ENCODE data around the gene PRDM2.
"Not testable (repeated sequence)": the region's sequence is repeated elsewhere in the genome, so short reads cannot be mapped to it uniquely, and the experiment has no call there.

The PRDM2 gene

DNA sequence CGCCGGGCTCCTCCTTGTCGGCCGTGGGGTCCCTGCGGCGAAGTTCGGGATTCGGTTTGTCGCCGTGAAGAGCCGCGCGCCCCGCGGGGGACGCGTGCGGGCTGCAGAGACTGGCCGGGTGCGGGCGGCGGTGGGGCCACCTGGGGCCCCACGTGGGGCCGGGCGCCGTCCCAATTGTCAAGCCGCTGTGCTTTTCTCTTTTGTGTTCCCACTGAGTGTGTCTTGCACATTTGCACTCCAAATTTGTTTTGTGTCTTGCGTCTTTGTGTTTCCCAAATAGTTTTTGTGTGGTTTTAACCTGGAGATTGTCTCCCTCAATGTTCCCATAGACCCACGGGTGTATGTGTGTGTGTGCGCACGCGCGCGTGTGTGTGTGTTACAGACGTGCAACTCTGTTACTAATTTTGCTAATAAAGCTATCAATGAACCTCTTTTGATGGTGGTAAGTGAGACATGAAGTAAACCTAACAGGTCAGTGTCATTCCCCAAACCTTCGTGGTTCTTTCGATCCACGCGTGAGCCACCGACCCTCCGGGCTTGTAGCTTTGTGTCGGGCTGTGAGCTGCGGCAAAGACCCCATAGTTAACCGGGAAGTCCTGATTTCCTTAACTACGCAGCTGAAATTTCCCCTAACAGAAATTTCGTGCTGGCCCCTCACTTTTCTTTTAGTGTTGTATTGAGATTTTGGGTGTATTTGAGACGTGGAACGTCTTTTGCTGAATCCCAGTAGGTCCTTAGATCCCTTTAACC, 708 bp downstream of the PRDM2 start:
- peak; percentile 13 for DNase-seq (ENCODE audit: low read depth)

DNA sequence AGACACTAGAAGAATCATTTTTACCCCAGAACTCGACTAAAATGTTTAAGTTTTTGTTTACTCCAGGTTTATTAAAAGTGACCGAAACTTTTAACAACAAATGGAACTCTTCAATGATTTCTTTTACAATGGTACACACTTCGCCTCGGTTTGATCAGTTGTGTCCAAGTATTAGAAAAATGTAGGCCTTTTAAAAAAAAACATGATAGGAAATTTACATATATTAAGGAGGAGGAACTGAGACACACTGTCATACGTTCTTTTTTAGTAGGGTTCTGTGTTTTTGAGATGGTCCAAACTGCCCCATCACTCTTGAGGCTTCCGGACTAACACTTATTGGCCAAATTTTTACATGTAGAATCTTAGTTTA, 1.3 kb downstream of the PRDM2 start:
- DNase-seq (ENCODE audit: low read depth) = no peak

DNA sequence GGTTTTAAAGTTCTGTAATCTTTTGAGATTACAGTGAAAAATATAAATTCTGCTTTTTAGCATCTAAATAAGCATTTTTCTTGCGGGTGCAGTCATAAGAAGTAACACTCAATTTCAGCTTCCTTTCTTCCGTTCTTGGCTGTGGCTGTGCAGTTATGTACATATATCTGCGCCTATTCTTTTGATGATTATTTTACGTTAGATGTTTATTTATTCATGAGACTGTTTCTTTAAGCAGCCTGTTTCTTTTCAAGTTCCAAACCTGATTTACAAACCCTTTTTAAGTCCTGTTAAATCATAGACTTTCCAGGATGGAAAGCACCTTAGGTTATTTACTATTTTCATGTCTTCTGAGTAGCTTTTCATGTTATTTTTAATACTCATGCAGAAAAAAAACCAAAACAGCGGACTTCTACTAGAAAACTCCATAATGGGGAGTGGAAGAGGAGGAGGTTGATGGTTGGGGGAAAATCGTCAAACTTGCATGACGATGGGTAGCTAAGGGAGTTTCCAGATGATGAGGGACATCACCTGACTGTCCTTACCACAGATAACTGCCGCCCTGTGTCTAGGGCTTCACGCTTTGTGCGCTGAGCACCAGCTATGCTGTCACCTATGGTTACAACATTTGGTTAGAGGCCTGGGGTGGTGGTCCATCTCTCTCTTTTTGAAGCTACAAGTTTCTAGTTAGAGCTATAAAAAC, 2.6 kb downstream of the PRDM2 start:
- DNase-seq (ENCODE audit: low read depth) = peak; percentile 77

DNA sequence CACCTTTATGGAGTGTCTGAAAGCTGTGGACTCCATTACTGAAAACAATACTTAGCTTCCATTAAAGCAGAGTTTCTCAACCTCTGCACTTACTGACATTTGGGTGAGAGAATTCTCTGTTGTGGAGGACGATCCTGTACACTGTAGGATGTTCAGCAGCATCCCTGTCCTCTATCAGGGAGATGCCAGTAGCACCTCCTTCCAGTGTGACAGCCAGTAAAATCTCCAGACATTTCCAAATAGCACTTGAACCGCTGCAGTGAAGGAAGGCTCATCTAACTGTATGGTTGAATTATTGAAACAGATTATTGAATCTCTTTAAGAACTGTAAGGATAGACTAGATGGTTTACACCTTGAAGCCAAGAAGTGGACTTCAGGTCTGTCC, 3.1 kb downstream of the PRDM2 start:
- no peak for DNase-seq (ENCODE audit: low read depth)

DNA sequence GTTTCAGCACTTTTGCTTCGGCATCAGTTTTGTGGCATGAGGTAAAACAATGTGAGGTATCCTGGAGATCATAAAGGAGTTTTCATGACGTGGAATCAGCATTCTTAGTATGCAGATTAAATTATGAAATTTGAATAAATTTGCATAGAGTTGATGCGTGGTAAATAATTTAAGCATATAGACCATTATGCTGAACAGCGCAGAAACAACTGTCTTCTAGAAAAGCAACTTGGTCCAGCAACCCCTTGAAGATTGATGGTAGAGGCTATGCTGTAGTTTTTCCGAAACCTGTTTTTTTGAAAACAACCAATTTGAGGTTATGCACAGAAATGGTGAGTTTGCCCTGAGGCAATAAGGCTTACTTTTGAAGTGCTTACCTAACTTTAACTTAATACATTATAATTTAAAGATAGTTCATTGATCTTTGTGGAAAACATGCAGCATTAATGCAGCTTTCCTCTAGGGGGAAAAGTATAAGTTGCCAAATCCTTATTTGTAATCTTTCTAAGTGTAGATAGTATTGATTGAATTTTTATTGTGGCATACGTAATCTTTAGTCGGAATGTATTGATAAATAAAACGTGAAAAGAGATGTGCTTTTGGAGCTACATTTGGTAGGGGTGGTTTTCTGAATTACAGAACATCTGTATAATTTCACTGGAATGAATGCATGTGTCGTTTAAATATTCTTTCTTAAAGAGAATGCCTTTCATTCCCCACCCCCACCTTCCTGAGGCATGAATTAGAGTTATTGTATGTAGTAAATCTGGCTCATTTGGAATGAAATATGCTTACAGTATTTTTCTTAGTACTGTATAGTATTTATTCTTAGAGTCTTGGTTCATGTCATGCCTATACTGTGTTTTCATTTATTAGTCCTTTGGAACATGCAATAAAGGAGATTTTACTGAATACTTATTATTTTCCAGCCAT, 3.8 kb downstream of the PRDM2 start:
- no peak for DNase-seq (ENCODE audit: low read depth)

DNA sequence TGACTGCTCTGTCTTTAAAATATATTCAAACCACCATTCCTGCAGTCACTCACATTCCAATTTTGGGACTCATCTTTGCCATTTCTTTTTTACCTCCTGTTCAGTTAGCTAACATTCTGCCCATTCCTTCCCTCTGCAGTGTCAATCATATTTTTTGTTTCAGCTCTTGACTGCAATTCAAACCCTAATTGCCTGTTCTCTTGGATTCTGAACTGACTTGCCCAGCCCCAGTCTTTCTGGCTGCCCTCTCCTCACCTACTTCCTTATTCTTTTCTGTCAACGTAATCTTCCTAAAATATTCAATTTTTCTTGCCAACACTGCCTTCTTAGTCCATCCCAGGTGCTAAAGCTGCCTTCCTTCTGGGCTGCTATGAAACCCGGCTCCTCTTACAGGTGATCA, 6.1 kb downstream of the PRDM2 start:
- DNase-seq (ENCODE audit: low read depth) = no peak

DNA sequence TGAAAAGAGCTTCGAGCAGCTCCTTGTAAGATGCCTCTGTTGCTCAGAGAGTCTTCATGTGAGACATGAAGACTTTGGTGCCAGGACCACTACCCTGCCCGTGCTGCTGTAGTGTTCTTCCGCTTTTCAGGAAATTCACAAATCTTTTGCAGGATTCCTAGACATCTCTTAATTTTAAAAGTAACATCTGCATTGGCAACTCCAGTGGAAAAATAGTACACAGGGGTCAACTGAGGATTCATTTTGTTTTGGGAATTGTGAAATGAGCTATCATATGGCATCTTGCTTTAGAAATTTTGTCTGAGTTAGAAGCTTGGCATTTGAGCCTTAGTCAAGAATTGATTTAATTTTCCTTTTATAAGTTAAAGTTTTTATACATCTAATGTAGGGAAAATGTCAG, 7.2 kb downstream of the PRDM2 start:
- no peak for DNase-seq (ENCODE audit: low read depth)

DNA sequence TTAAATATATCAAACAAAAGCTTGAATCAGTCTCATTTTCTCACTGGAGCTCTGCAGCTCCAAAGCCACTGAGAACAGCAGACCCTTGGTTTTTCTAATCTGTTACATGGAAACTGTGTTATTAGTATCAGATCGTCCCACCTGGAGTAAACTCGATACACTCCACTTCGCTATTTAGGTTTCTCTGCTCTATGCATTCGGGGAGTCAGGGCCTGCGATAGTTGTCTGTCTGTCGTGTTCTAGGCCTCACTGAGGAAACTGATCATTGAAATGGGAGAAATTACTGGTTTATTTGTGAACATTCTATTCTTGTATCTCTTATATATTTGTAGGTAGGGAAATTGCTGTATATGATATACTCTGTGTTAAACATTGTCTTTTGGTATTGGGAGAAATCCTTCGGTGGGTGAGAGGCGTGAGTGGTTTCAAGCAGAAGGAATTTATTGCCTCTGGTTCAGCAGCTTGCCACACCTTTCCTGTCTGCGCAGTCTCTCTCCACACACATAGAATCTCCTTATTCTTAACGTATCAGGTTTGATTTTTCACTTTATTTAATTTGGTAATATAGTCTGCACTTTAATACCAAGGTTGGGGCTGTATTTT, 8.5 kb downstream of the PRDM2 start:
- DNase-seq (ENCODE audit: low read depth) = no peak

DNA sequence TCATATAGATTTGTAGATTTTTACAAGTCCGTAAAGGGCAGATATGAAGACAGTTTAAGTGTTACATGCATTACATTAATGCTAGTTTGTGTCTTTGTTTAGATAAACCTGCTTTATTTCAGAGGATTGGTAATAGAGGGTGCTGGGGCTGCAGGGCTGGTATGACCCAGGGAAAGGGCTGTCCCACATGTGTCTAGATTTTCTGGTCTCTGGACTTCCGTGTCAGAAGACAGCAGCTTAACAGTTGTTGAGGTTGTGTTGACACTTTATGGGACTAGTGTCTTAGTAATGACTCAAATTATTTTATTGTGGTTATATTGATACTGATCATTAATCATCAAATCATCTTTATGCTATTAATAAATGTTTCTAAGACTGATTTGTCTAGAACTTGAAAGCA, 10.1 kb downstream of the PRDM2 start:
- DNase-seq (ENCODE audit: low read depth) = no peak

DNA sequence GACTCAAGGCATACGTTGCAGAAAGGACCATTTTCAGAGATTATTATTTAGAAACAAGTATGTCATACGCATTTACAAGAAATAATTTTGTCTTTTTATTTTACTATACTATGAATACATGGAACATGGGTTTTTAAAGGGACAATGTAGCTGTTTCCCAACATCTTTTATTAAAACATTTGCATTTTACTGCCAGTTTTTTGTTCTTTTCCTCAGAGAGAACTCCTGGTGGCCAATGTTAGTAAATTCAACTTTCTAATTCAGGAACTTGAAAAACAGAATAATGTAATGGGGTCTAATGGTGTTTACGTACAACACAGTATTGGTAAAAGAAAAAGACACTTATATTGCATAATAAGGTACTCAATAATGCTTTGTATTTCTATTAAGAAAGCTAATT, 14.9 kb downstream of the PRDM2 start:
- no peak for DNase-seq (ENCODE audit: low read depth)

DNA sequence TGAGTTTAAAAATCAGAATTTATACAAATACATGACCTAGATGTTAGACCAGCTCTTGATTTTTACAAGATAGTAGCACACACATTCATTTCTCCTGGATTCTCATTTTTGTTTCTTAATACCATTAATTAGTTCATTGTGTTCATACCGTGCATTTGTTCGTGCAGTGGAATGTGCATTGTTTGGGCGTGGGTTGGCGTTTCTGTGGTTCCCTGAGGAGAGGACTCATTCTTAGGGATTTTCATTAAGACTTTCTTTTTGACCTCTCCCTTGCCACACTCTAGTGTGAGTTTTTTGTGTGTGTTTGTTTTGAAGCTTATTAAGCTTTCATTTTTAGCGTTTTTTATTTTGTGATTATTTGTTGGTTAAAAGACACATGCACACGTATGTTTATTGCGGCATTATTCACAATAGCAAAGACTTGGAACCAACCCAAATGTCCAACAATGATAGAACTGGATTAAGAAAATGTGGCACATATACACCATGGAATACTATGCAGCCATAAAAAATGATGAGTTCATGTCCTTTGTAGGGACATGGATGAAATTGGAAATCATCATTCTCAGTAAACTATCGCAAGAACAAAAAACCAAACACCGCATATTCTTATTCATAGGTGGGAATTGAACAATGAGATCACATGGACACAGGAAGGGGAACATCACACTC, 15.8 kb downstream of the PRDM2 start:
- DNase-seq (ENCODE audit: low read depth) = not testable (repeated sequence)

DNA sequence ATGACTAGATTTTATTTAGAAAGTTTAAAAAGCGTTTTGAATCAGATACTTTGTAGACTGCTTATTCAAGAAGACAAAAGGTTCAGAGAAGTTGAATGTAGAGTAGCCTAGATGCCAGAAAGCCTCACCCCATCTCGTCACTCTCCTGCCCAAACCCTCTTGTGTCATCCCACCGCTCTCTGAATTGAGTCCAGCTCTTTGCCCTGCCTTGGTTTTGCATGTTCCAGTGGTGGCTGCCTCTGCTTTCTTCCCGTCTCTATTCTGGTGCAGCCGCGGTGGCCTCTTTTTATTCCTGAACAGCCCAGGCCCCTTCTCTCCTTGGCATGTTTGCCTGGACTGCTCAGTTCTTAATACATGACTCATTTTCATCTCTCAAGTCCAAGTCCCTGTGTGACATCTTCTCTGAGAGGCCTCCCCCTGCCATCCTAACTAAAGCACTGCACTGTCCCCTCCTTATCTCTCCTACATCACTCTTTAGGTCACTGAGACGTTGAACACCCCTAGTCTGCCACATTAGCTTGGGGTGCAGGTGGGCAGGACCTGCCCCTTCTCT, 22.9 kb downstream of the PRDM2 start:
- DNase-seq (ENCODE audit: low read depth) = no peak

DNA sequence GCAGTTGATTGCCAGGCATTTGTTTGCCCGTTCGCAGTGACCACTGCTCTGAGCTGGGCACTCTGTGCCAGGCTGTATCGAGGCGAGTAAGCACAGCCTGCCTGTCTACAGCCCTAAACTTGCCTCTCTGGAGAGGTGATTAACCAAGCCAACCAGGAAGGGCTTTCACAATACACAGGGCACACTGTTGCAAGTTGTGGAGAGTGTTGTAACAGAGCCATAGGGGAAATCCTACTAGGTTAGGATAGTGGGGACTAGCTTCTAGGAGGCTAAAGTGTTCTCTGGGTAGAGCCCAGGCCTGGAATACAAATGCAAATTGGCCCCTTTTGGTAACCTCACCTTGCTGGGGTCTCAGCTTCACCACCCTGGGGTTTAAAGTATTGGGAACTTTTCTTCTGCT, 23.8 kb downstream of the PRDM2 start:
- DNase-seq (ENCODE audit: low read depth) = no peak

DNA sequence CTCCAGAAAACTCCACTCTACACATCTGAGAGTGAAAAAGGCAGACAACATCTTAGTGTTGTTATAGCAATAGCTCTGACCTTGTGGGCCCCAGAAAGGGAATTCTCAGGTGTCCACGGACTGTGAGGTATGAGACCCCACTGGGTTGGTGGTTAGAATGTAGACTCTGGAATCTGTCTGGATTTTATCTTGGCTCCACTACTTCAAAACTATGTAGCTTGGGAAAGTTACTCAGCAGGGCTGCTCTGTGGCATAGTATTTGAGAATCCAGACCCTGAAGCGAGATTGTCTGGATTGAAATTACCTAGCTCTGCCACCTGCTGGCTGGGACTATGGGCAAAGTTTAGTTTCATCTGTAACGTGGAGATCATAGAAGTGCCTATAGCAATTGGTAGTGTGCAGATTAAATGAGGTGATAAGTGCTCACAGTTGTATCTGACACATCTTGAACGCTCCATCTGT, 25.8 kb downstream of the PRDM2 start:
- peak; percentile 55 for DNase-seq (ENCODE audit: low read depth)

DNA sequence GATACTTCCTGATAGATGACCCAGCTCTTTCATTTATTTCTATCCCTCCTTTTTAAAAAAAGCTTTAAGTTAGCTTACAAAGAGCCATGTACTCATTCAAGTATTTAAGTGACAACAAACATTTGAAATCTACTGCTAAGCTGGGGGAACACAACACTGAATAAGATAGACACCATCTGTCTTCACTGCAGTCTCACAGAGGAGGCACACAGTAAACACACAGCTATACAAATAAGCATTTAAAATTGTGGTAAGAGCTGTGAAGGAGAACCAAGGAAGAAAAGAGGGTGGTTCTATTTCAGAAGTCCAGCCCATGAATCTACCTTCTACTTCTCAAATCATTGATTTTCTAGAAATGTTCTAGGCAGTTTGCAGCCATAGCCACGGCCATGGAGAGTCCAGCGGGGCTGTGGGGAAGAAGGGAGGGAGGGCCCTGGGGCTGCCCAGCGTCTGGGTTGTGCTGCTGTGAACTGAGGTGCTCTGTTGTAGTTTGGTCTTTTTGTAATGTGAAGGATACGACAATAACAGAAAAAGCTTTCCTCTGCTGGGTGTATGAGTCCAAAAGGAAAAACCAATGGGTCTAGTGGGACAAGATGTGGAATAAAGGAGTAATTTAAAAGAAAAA, 28.2 kb downstream of the PRDM2 start:
- no peak for DNase-seq (ENCODE audit: low read depth)

DNA sequence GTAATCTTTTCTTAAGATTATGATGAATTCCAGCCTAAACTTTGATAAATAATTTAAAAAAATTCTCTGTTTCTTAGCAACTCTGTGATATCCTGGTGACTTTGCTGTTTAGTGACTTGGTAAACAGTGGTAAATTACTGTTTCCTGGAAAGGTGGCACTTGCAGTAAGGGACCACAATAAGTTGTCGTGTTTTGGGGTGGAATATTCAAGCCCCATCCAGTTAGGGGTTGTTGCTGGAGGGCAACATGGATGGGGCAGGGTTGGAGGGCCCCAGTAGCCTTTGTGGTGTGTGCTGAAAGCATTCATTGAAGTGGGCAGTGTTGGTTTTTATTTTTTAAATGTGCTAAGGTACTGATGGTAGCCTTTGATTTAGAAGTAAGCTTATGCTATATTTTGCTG, 30.3 kb downstream of the PRDM2 start:
- DNase-seq (ENCODE audit: low read depth) = no peak

DNA sequence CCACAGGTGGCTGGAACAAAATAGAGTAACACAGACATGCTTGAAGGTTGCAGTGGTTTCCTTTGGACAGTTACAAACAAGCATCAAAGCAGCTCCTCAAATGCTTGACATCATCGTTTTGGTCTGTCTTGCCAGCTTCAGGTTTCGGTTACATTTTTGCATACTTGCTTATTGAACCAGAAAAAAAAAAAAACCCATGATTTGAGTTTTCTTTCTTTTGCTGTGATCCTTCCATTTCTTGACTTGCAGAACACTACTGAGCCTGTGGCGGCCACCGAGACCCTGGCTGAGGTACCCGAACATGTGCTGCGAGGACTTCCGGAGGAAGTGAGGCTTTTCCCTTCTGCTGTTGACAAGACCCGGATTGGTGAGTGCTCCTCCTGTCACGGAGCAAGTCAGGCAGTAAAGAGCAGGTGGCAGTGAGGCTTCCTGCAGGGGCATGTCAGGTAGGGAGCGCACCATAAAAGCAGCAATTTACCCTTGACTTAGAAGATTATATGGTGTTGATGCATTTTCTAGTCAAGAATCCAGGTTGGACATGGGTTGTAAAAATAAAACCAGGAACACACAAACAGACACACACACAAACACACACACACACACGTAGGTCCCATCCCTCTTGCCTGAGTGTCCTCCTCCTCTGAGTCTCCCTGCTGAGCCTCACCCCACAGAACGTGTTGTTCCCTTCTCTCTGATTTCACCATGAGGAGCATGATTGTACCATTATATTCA, 30.9 kb downstream of the PRDM2 start:
- peak; percentile 82 for DNase-seq (ENCODE audit: low read depth)

DNA sequence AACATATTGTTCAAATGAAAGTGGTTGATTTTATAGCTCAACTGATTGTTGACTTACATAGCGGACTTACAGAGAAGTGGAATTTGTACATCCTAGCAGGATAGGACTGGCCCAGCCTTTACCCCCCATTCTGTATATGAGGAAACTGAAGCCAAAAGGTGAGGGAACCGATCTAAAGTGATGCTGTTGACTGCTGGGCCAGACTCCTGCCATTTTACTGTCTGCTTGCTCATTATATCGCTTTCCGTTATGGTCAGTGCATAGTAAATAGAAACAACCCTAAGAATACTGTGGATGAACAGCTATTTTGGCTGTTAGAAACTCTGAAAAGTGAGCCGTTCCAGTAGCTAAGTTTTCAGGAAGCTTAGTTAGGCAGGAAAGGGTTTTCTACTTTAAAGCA, 31.9 kb downstream of the PRDM2 start:
- no peak for DNase-seq (ENCODE audit: low read depth)

DNA sequence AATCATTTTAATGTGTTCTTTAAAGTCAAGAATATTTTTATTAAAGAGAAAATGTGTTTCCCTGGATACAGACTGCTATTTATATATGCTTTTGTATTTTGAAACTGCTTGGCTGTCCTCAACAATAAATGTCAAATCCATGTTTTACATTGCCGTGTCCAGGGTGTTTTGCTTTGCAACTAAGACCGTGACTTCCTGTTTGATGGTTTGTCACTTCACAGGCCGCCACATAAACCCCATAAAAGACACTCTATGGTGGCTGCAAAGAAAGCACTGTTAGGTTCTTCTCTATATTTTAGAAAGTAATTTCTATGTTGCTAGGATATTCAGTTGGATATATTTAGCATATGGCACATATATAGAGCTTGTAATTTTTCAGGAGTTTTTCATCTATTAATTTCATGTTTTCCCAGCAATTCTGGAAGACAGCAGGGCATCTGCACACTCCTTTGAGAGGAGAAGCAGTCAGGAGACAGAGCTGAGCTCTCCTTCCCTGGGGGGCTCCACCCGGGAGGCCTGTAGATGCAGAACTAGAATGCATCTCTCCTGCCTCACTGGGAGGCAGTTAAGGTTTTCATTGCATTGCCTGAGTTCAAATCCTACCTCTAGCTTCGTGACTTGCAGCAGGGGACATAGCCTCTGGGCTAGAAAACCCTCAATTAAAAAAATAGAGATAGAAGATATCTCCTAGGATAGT, 33.1 kb downstream of the PRDM2 start:
- DNase-seq (ENCODE audit: low read depth) = peak; percentile 23

DNA sequence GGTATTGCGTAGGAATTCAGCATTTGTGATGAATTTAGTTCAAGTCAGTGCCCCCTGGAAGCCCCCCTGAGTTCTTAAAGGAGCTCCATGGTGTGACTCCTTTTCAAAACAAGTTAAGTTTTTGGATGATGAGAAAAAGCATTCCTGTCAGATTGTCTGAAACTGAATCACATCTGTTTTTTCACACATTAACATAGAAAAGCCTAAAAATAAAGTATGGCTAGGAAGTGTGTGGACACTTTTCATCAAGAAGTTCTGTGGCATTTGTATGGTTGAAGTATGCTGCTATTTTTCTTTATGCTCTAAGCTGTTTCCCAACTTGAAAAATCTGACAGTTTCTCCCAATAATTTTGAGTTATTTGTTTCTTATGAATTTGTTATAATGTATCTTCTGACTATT, 33.7 kb downstream of the PRDM2 start:
- no peak for DNase-seq (ENCODE audit: low read depth)
